ENCODE data around the gene PPM1E.
A peak's percentile ranks its signal among the peaks of the same experiment; 100 is the strongest.
"Not testable (repeated sequence)": the region's sequence is repeated elsewhere in the genome, so short reads cannot be mapped to it uniquely, and the experiment has no call there.

The PPM1E gene

DNA sequence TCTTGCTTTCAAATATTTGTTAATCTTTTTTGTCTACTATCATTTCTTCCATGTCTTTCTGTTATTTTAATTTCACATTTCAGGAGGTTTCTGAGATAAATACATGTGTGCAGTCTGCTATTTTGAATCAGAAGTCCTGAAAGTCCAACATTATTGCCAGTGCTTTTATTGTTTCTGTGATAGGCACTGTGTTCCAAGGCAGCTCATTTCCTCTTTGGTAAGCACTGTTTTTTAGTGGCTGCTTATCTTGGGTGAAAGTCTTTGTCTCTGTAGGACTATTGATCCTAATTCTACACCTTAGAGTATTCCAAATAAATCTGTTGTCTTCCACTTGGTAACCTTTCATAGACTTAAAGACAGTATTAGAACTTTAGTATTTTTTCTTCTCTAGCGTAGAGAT lies 76.1 kb downstream of the PPM1E start:
- no peak for DNase-seq (ENCODE audit: extremely low spot score)
- ChIA-PET CTCF (no interaction called here), POLR2A (no interaction called here)
- TF ChIP-seq ELF4 (IDR thresholded peaks at IDR 0.05) (no peak), ZNF384 (IDR thresholded peaks at IDR 0.05) (no peak), L3MBTL2 (conservative IDR thresholded peaks at IDR 0.05) (no peak), FOXM1 (IDR thresholded peaks at IDR 0.05; ENCODE audit: borderline replicate concordance) (no peak), HDGF (IDR thresholded peaks at IDR 0.05; ENCODE audit: borderline replicate concordance) (no peak), NFRKB (IDR thresholded peaks at IDR 0.05) (no peak), SUZ12 (IDR thresholded peaks at IDR 0.05) (no peak), LEF1 (IDR thresholded peaks at IDR 0.05; ENCODE audit: borderline replicate concordance) (no peak), BHLHE40 (IDR thresholded peaks at IDR 0.05; ENCODE audit: borderline replicate concordance) (no peak)

DNA sequence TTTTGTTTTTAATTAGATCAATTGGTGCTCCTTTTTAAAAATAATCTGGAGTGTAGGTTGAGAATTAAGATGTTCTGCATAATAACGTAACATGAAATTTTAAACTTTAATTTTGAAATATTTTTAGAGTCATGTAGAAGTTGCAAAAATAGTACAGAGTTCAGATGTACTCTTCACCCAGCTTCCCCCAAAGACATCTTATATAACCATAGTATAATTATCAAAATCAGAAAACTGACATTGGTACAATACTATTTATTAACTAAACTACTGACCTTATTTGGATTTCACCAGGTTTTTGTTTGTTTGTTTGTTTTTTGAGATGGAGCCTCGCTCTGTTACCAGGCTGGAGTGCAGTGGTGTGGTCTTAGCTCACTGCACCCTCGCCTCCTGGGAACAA lies 76.9 kb downstream of the PPM1E start:
- TF ChIP-seq CTBP1 (IDR thresholded peaks at IDR 0.05; ENCODE audit: borderline replicate concordance) (no peak), SUZ12 (IDR thresholded peaks at IDR 0.05) (no peak), FOXA1 (IDR thresholded peaks at IDR 0.05) (no peak), FOXM1 (IDR thresholded peaks at IDR 0.05; ENCODE audit: borderline replicate concordance) (no peak), SP1 (IDR thresholded peaks at IDR 0.05) (no peak), BHLHE40 (IDR thresholded peaks at IDR 0.05; ENCODE audit: borderline replicate concordance) (no peak), LEF1 (IDR thresholded peaks at IDR 0.05; ENCODE audit: borderline replicate concordance) (no peak), ZNF384 (IDR thresholded peaks at IDR 0.05) (no peak), FOXK2 (IDR thresholded peaks at IDR 0.05) (no peak), L3MBTL2 (conservative IDR thresholded peaks at IDR 0.05) (no peak), HDGF (IDR thresholded peaks at IDR 0.05; ENCODE audit: borderline replicate concordance) (no peak), NFRKB (IDR thresholded peaks at IDR 0.05) (no peak), ELF4 (IDR thresholded peaks at IDR 0.05) (no peak), TARDBP (IDR thresholded peaks at IDR 0.05) (no peak), ARNT (IDR thresholded peaks at IDR 0.05) (no peak)
- TF ChIP-seq, protein P1, sequence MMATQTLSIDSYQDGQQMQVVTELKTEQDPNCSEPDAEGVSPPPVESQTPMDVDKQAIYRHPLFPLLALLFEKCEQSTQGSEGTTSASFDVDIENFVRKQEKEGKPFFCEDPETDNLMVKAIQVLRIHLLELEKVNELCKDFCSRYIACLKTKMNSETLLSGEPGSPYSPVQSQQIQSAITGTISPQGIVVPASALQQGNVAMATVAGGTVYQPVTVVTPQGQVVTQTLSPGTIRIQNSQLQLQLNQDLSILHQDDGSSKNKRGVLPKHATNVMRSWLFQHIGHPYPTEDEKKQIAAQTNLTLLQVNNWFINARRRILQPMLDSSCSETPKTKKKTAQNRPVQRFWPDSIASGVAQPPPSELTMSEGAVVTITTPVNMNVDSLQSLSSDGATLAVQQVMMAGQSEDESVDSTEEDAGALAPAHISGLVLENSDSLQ (IDR thresholded peaks at IDR 0.05), result no peak
- DNase-seq (ENCODE audit: extremely low spot score), result no peak
- ChIA-PET CTCF (interaction anchor here (0.5 kb wide), 1 partner anchor 478 kb away, joined by 3 read pairs; no protein-coding TSS in a partner anchor), POLR2A (no interaction called here)

DNA sequence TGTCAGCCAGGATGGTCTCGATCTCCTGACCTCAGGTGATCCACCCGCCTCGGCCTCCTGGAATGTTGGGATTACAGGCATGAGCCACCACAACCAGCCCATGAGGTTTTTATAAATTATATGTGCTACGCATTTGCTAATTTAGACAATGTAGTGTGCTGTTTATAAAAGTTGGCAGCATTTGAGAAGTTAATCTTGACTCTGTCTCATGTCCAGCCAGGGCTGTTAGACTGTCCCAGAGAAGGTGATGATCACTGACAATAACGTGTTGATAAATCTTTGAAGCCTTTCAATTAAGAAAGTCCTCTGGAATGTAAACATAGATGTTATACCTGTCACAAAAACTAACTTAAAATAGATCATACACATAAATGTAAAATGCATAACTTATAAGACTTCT lies 82.0 kb downstream of the PPM1E start:
- no peak for DNase-seq (ENCODE audit: extremely low spot score)
- ChIA-PET CTCF (no interaction called here), POLR2A (no interaction called here)
- TF ChIP-seq FOXM1 (IDR thresholded peaks at IDR 0.05; ENCODE audit: borderline replicate concordance) (no peak), BHLHE40 (IDR thresholded peaks at IDR 0.05; ENCODE audit: borderline replicate concordance) (no peak), TARDBP (IDR thresholded peaks at IDR 0.05) (no peak), L3MBTL2 (conservative IDR thresholded peaks at IDR 0.05) (no peak), FOXK2 (IDR thresholded peaks at IDR 0.05) (no peak), NFRKB (IDR thresholded peaks at IDR 0.05) (no peak), HDGF (IDR thresholded peaks at IDR 0.05; ENCODE audit: borderline replicate concordance) (no peak), CTBP1 (IDR thresholded peaks at IDR 0.05; ENCODE audit: borderline replicate concordance) (no peak), ARNT (IDR thresholded peaks at IDR 0.05) (no peak)
- TF ChIP-seq, protein P1 (IDR thresholded peaks at IDR 0.05), result no peak

DNA sequence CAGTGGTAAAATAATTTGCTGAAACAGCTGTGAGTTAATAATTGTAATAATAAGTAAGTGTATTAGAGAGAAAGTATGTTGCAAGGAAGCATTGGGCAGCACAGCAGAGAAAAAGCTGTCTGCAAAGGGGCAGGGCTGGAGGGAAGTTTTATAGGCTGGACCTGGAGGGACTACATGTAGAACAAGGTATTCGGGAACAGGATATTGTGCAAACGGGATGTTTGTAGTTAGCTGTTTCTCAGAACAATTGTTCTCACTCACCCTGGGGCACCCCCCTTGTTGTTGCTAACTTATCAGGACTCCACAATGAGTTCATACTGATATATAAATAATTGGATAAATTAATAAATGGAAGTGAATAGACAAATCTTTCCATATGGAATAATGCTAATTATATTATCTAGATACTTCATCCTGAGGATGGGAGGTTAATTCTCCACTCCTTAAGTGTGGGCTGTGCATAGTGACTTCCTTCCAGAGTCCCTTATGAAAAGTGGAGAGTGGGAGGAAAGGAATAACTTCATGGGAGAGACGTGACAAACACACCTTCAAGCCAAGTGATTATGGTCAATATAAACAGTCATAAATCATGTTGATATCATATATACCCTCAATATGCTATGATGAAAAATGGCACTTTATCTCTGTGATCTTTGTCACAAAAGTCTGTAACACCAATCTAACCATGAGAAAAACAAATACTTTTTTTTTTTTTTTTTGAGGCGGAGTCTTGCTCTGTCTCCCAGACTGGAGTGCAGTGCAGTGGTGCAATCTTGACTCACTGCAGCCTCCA lies 85.4 kb downstream of the PPM1E start:
- TF ChIP-seq ZNF384 (IDR thresholded peaks at IDR 0.05) (peak; percentile 31; the same call in 1 of the 2 replicates), ARNT (IDR thresholded peaks at IDR 0.05) (peak; percentile 76), SP1 (IDR thresholded peaks at IDR 0.05) (no peak), FOXM1 (IDR thresholded peaks at IDR 0.05; ENCODE audit: borderline replicate concordance) (no peak)
- TF ChIP-seq, protein P1 (IDR thresholded peaks at IDR 0.05), result peak; percentile 43; the same call in 1 of the 2 replicates
- DNase-seq (ENCODE audit: extremely low spot score), result no peak
- POLR2A ChIA-PET, result no interaction called here
- CTCF ChIA-PET, result no interaction called here

DNA sequence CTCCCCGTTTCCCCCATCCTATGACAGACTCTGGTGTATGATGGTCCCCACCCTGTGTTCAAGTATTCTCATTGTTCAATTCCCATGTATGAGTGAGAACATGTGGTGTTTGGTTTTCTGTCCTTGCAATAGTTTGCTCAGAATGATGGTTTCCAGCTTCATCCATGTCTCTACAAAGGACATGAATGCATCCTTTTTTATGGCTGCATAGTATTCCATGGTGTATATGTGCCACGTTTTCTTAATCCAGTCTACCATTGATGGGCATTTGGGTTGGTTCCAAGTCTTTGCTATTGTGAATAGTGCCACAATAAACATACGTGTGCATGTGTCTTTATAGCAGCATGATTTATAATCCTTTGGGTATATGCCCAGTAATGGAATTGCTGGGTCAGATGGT lies 90.8 kb downstream of the PPM1E start:
- DNase-seq (ENCODE audit: extremely low spot score); CTCF ChIA-PET; POLR2A ChIA-PET: not testable (repeated sequence)

DNA sequence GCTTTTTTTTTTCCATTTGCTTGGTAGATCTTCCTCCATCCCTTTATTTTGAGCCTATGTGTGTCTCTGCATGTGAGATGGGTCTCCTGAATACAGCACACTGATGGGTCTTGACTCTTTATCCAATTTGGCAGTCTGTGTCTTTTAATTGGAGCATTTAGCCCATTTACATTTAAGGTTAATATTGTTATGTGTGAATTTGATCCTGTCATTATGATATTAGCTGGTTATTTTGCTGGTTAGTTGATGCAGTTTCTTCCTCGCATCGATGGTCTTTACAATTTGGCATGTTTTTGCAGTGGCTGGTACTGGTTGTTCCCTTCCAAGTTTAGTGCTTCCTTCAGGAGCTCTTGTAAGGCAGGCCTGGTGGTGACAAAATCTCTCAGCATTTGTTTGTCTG lies 94.5 kb downstream of the PPM1E start:
- CTCF ChIA-PET; DNase-seq (ENCODE audit: extremely low spot score); POLR2A ChIA-PET: not testable (repeated sequence)

DNA sequence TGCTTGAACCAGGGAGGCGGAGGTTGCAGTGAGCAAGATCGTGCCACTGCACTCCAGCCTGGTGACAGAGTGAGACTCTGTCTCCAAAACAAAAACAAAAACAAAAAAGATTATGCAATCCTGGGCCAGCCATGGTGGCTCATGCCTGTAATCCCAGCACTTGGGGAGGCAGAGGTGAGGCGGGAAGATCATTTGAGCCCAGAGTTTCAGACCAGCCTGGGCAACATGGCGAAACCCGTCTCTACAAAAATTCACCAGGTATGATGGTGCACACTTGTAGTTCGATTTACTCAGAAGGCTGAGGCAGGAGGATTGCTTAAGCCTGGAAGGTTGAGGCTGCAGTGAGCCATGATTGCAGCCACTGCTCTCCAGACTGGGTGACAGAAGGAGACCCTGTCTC lies 109.6 kb downstream of the PPM1E start:
- CTCF ChIA-PET, result no interaction called here
- POLR2A ChIA-PET, result no interaction called here
- TF ChIP-seq TARDBP (IDR thresholded peaks at IDR 0.05), result no peak
- TF ChIP-seq CTBP1 (IDR thresholded peaks at IDR 0.05; ENCODE audit: borderline replicate concordance), result no peak
- no peak for TF ChIP-seq FOXK2 (IDR thresholded peaks at IDR 0.05)
- no peak for TF ChIP-seq BHLHE40 (IDR thresholded peaks at IDR 0.05; ENCODE audit: borderline replicate concordance)
- TF ChIP-seq FOXA1 (IDR thresholded peaks at IDR 0.05), result no peak
- TF ChIP-seq SP1 (IDR thresholded peaks at IDR 0.05), result no peak
- TF ChIP-seq ELF4 (IDR thresholded peaks at IDR 0.05), result no peak
- TF ChIP-seq L3MBTL2 (conservative IDR thresholded peaks at IDR 0.05), result no peak
- TF ChIP-seq ZNF384 (IDR thresholded peaks at IDR 0.05), result no peak
- DNase-seq (ENCODE audit: extremely low spot score), result no peak
